ENCODE data around the gene FBXL15.

- no peak for TF ChIP-seq CTCF (IDR thresholded peaks at IDR 0.05; ENCODE audit: extremely low read depth in 1 of 2, insufficient read depth in 1 of 2, low read depth in 1 of 2, low read length in 2 of 2)
- TF ChIP-seq POLR2AphosphoS5 (IDR thresholded peaks at IDR 0.05; ENCODE audit: insufficient read depth, low read depth, low read length) = no peak
- TF ChIP-seq POLR2A (IDR thresholded peaks at IDR 0.05; ENCODE audit: low read depth, low read length) = no peak
- no peak for TF ChIP-seq JUN (IDR thresholded peaks at IDR 0.05; ENCODE audit: borderline replicate concordance, insufficient read depth, insufficient read length, low read depth)
- TF ChIP-seq EZH2 (IDR thresholded peaks at IDR 0.05; ENCODE audit: borderline replicate concordance, low read depth, low read length, severe bottlenecking) = no peak
- TF ChIP-seq MAX (IDR thresholded peaks at IDR 0.05; ENCODE audit: insufficient read depth, insufficient read length) = no peak
- TF ChIP-seq FOS (IDR thresholded peaks at IDR 0.05; ENCODE audit: borderline replicate concordance, insufficient read depth, low read length) = no peak
Measured at GRCh38 chr10:102401342-102401654, 19.3 kb upstream of the FBXL15 start.
